A172 (cell line): ENCODE results near the gene ABCF1. TPM values are rescaled to one million over a fixed set of nuclear protein-coding genes. Genes with fewer than 3 reads are reported as not detected.

Experiments
- DNase-seq: peaks from one replicate; pipeline ENCODE4 v3.0.0-alpha.2; 2015; ENCODE audit warnings: low spot score
- total RNA-seq: library from RNA; depleted of rRNA; stranded (reverse); fragments of >200 nt; shearing (Covaris generic); gene quantifications from 2 replicates; pipeline ENCODE4 v1.2.3, GENCODE V29; 2014; rRNA removed

The ABCF1 gene
- total RNA-seq, 1 experiment from 2014 or later: 45.6 TPM

DNA sequence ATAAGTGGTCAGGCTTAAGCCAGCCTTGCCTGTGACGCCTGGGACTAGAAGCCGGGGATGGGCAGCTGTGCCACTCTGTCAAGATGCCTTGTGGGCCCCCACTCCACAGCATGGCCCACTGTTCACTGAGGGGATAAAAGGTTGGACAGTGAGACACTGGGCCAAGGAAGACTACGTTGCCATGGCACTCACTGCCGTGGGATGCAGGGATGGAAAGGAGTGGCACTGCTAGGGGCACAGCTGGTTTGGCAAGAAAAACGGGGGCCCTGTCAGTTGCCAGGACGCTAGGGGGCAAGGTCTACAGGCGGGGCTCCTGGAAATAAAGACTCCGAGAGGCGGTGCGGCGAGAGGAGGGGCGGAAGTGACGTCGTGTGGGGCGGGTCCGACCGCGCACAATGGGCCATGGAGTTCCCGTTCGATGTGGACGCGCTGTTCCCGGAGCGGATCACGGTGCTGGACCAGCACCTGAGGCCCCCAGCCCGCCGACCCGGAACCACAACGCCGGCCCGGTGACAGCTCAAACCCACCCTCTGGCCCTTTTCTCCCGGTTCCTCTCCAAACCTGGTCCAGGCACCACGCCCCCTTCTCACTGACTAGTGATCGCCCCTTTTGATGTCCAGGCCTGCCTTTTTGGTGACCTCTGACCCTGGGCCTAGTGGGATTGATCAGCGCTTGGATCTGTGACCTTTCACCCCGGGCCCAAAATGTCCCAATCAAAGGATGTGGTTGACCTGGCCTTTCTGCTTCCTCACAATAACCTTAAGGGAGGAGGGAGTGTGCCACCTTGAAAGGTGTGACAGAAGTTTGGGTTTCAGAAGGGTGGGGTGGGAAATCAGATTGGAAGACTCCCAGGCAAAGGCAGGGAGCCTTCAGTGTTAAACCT lies 55.5 kb downstream of the ABCF1 start, which contains the start of gene ATAT1:
ATAT1 (plus strand) TSS at position 391 of the 883 bp plus-strand sequence.
- peak; percentile 59 for DNase-seq

GRCh38 chr6:30635834-30636233 lies 64.6 kb downstream of the ABCF1 start:
- no peak for DNase-seq

GRCh38 chr6:30640481-30640880 lies 69.2 kb downstream of the ABCF1 start:
- no peak for DNase-seq

- DNase-seq: no peak
Observed at GRCh38 chr6:30641048-30641447, 69.8 kb downstream of the ABCF1 start.

Other genes starting within 250 kb of the ABCF1 start
- gene TRIM39, start 244.5 kb upstream of the ABCF1 start, total RNA-seq: 7.9 and 24.0 TPM in 2 replicates
- 48.7 and 124 TPM in 2 replicates for gene RPP21, start 226.3 kb upstream of the ABCF1 start, total RNA-seq
- 86.1 and 89.5 TPM in 2 replicates for gene HLA-E, start 81.9 kb upstream of the ABCF1 start, total RNA-seq
- 15.0 and 28.2 TPM in 2 replicates for gene GNL1, start 15.0 kb upstream of the ABCF1 start, total RNA-seq
- 5.5 and 7.6 TPM in 2 replicates for gene PRR3, start 14.1 kb upstream of the ABCF1 start, total RNA-seq
- 22.6 and 28.2 TPM in 2 replicates for gene PPP1R10, start 45.8 kb downstream of the ABCF1 start, total RNA-seq
- 76.8 and 82.8 TPM in 2 replicates for gene MRPS18B, start 46.4 kb downstream of the ABCF1 start, total RNA-seq
- 2.4 and 5.9 TPM in 2 replicates for gene ATAT1, start 55.4 kb downstream of the ABCF1 start, total RNA-seq
- 4.8 and 6.1 TPM in 2 replicates for gene C6orf136, start 75.7 kb downstream of the ABCF1 start, total RNA-seq
- 30.4 and 36.1 TPM in 2 replicates for gene DHX16, start 101.6 kb downstream of the ABCF1 start, total RNA-seq
- gene PPP1R18, start 115.2 kb downstream of the ABCF1 start, total RNA-seq: 62.3 and 66.2 TPM in 2 replicates
- 13.2 and 14.0 TPM in 2 replicates for gene NRM, start 119.5 kb downstream of the ABCF1 start, total RNA-seq
- gene MDC1, start 145.8 kb downstream of the ABCF1 start, total RNA-seq: 4.8 and 7.6 TPM in 2 replicates
- 1,118 and 1,364 TPM in 2 replicates for gene TUBB, start 148.9 kb downstream of the ABCF1 start, total RNA-seq
- 163 and 165 TPM in 2 replicates for gene FLOT1, start 171.2 kb downstream of the ABCF1 start, total RNA-seq
- 61.1 and 63.2 TPM in 2 replicates for gene IER3, start 173.1 kb downstream of the ABCF1 start, total RNA-seq